GM21390 (cell line): ENCODE measurements around the gene TAB2.

Experiments
- ATAC-seq: cut with Tn5 transposase; IDR thresholded peaks from one replicate; pipeline ENCODE4 v1.9.1; 2021; ENCODE audit not compliant: unreplicated experiment

Gene TAB2

GRCh38 chr6:149405823-149406765 is 88.6 kb downstream of the TAB2 start:
- ATAC-seq, result no peak

GRCh38 chr6:149409617-149410016 is 92.1 kb downstream of the TAB2 start:
- ATAC-seq, result no peak

GRCh38 chr6:149410557-149410956 is 93.0 kb downstream of the TAB2 start:
- ATAC-seq, result no peak

GRCh38 chr6:149414009-149414408 is 96.5 kb downstream of the TAB2 start:
- no peak for ATAC-seq

- no peak for ATAC-seq
Measured at GRCh38 chr6:149414821-149415220, 97.3 kb downstream of the TAB2 start.

- no peak for ATAC-seq
Measured at GRCh38 chr6:149419696-149420404, 102.3 kb downstream of the TAB2 start.

GRCh38 chr6:149421132-149421531 is 103.6 kb downstream of the TAB2 start:
- no peak for ATAC-seq

- no peak for ATAC-seq
Measured at GRCh38 chr6:149422581-149422980, 105.1 kb downstream of the TAB2 start.

- ATAC-seq, result no peak
Measured at GRCh38 chr6:149423964-149424440, 106.5 kb downstream of the TAB2 start.

- ATAC-seq, result no peak
Measured at GRCh38 chr6:149425224-149425623, 107.7 kb downstream of the TAB2 start.

- ATAC-seq, result no peak
Measured at GRCh38 chr6:149425754-149426153, 108.2 kb downstream of the TAB2 start.

GRCh38 chr6:149428606-149429005 is 111.1 kb downstream of the TAB2 start:
- ATAC-seq, result no peak

GRCh38 chr6:149429427-149430360 is 112.2 kb downstream of the TAB2 start:
- no peak for ATAC-seq

GRCh38 chr6:149431905-149432775 is 114.6 kb downstream of the TAB2 start:
- ATAC-seq, result peak; percentile 86

- no peak for ATAC-seq
Measured at GRCh38 chr6:149433405-149433804, 115.9 kb downstream of the TAB2 start.

- no peak for ATAC-seq
Measured at GRCh38 chr6:149433881-149434280, 116.4 kb downstream of the TAB2 start.

GRCh38 chr6:149435919-149436586 is 118.5 kb downstream of the TAB2 start:
- ATAC-seq, result no peak

- ATAC-seq, result no peak
Measured at GRCh38 chr6:149436647-149437046, 119.1 kb downstream of the TAB2 start.

GRCh38 chr6:149437212-149437611 is 119.7 kb downstream of the TAB2 start:
- ATAC-seq, result no peak
